GM19239 (cell line): ENCODE measurements around the gene RNPEPL1.

ENCODE experiments used
- DNase-seq: peaks from one replicate; pipeline ENCODE4 v3.0.0; 2011; ENCODE audit warnings: low spot score; ENCODE audit not compliant: insufficient read length
- FAIRE-seq: peaks from 2 replicates; lab custom pipeline; 2011; peaks lifted over from hg19 to GRCh38; lab: Jason Lieb, UNC

RNPEPL1 gene

GRCh38 chr2:240588006-240588655 lies 19.8 kb downstream of the RNPEPL1 start:
- no peak for FAIRE-seq
- DNase-seq = no peak

GRCh38 chr2:240588669-240589068 lies 20.4 kb downstream of the RNPEPL1 start:
- FAIRE-seq (no peak), DNase-seq (no peak)

GRCh38 chr2:240589375-240589774 lies 21.1 kb downstream of the RNPEPL1 start:
- FAIRE-seq = no peak
- DNase-seq = no peak

- FAIRE-seq (no peak), DNase-seq (no peak)
Observed at GRCh38 chr2:240589850-240590525, 21.7 kb downstream of the RNPEPL1 start.

DNA sequence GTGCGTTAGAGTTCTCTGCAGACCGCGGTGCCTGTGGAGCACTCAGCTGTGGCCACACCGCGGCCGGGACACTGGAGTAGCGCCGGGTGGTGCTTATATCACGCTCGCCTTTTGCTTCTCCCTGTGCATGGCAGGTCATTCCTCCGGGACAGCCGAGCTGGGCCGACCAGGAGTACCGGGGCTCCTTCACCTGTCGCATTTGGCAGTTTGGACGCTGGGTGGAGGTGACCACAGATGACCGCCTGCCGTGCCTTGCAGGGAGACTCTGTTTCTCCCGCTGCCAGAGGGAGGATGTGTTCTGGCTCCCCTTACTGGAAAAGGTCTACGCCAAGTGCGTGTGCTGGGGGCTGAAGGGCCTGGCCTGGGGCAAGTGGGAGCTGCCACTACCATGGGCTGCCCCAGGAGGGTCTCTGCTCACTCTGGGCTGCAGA lies 22.4 kb downstream of the RNPEPL1 start:
- no peak for FAIRE-seq
- no peak for DNase-seq

- DNase-seq (no peak), FAIRE-seq (no peak)
Observed at GRCh38 chr2:240591226-240591625, 22.9 kb downstream of the RNPEPL1 start.

DNA sequence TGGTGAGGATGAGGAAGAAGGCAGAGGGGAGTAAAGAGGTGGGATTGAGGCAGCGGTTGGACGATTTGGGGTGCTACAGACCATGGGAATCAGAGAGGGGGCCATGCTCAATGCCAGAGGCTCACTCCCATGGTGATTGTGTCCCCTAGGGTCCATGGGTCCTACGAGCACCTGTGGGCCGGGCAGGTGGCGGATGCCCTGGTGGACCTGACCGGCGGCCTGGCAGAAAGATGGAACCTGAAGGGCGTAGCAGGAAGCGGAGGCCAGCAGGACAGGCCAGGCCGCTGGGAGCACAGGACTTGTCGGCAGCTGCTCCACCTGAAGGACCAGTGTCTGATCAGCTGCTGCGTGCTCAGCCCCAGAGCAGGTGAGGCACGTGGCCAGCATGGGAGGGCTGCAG lies 23.5 kb downstream of the RNPEPL1 start:
- DNase-seq (no peak), FAIRE-seq (no peak)

DNA sequence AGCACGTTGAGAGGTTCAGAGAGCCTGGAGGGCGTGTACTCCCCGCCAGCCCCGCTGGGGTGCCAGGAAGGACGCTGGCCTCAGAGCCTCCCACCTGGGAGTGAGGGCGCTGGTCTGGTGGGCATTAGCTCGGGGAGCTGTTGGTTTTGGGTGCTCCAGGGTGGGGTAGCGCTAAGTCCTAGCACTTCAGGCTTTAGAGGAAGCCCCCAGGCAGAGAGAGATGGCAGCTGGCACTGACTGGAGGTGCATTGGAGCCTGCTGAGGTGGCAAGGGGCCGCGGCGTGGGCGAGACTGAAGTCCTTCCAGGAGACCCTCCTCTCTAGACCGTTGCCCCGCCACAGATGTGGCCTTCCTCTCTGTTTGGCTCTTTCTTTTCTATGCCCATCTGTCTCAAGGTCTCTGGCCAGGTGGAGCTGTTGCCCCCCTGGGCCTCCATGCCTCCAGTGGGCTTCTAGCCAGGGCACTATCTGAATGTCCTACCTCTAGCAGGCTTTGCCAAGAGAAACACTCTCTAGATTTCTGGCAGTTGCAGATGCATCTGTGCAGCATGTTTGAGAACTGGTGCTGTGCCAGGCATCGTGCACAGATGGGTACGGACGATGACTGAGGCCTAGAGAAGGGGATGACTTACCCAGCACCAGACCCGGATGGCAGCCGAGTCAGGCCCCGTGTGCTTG lies 24.9 kb downstream of the RNPEPL1 start:
- FAIRE-seq (no peak), DNase-seq (no peak)

- FAIRE-seq (no peak), DNase-seq (no peak)
Observed at GRCh38 chr2:240593703-240594451, 25.6 kb downstream of the RNPEPL1 start.

DNA sequence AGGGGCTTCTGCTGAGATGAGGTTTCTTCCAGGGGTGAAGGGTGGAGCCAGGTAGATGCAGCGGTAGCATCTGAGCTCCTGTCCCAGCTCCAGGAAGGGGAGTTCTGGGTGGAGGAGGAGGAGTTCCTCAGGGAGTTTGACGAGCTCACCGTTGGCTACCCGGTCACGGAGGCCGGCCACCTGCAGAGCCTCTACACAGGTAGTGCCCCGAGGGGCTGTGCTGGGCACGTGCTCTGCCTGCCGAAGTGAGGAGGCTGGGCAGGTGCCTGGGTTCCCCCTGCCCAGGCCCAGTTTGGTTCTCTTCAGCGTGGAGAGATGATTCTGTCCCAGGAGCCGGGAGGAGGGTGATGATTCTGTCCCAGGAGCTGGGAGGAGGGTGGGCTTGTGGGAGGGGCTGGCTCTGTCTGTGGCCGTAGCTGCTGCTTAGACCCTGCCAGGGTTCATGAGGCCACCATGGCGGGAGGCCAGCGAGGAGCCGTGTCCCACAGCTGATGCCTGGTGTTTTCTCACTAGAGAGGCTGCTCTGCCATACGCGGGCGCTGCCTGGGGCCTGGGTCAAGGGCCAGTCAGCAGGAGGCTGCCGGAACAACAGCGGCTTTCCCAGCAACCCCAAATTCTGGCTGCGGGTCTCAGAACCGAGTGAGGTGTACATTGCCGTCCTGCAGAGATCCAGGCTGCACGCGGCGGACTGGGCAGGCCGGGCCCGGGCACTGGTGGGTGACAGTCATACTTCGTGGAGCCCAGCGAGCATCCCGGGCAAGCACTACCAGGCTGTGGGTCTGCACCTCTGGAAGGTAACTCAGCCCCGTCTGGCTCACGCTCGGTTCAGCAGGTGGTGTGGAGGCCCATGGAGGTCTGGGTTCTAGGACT lies 26.5 kb downstream of the RNPEPL1 start:
- FAIRE-seq (no peak), DNase-seq (no peak)

- DNase-seq = no peak
- no peak for FAIRE-seq
Observed at GRCh38 chr2:240595381-240596079, 27.2 kb downstream of the RNPEPL1 start.

DNA sequence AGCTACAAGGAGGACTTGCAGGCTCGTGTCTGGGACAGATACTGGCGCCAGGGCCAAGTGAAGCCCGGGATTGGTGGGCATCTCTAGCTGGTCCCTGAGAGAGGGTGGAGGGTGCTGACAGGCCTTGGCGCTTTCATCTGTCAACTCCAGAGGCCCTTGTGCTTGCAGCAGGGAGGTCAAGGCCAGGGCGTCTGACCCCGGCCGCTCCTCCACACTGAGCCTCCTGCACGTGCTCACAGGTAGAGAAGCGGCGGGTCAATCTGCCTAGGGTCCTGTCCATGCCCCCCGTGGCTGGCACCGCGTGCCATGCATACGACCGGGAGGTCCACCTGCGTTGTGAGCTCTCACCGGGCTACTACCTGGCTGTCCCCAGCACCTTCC lies 27.8 kb downstream of the RNPEPL1 start:
- no peak for FAIRE-seq
- no peak for DNase-seq

GRCh38 chr2:240596491-240596931 lies 28.2 kb downstream of the RNPEPL1 start:
- FAIRE-seq (no peak), DNase-seq (no peak)

DNA sequence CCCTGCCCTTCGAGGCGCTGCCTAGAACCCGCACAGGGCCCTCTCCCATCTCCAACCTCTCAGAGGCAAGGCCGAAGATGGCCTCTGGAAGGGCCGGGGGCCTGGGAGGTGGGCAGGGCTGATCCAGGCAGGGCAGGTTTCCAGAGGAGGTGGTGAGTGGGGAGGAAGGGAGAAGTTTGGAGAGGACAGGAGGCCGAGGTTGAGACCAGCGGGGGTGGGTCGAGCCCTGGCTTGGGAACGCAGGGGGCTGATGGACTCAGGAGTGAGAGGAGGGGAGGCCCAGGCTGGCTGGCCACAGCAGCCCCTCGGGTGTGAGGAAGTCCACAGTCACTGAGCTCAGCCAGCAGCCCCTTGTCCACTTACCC lies 28.8 kb downstream of the RNPEPL1 start:
- no peak for DNase-seq

GRCh38 chr2:240597419-240598181 lies 29.3 kb downstream of the RNPEPL1 start:
- FAIRE-seq = no peak

More for the DNA sequence above, 28.8 kb downstream of the RNPEPL1 start:
- no peak for FAIRE-seq

GRCh38 chr2:240598311-240598911 lies 30.1 kb downstream of the RNPEPL1 start:
- DNase-seq = no peak
- no peak for FAIRE-seq

More at GRCh38 chr2:240597419-240598181, 29.3 kb downstream of the RNPEPL1 start:
- no peak for DNase-seq

GRCh38 chr2:240599141-240599583 lies 30.9 kb downstream of the RNPEPL1 start:
- FAIRE-seq (no peak), DNase-seq (no peak)

DNA sequence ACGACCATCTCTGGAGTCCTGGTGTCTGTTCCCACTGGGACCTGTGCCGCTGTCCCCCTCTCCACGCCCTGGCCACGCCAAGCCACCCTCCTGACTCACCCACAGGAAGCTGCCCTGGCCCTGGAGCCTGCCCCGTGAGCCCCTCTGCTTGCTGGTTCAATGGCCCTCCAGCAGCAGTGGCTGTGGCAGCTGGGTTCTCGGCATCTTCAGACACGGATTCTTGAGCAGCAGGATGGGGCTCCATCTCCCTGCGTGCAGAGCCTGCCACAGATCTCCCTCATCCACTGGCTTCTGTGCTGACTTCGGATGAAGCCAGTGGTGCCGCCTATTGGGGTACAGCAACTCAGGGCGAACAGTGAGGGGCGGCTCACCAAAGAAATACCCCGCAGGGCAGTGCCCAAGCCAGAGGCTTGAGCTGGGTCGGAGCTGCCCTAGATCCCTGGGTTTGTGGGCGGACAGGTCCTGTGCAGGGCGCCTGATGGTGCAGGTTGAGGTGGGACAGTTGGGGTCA lies 32.2 kb downstream of the RNPEPL1 start:
- DNase-seq (no peak), FAIRE-seq (no peak)
